ENCODE data around the gene PNCK.
"Not testable (repeated sequence)": the region's sequence is repeated elsewhere in the genome, so short reads cannot be mapped to it uniquely, and the experiment has no call there.

- TF ChIP-seq, protein P1, sequence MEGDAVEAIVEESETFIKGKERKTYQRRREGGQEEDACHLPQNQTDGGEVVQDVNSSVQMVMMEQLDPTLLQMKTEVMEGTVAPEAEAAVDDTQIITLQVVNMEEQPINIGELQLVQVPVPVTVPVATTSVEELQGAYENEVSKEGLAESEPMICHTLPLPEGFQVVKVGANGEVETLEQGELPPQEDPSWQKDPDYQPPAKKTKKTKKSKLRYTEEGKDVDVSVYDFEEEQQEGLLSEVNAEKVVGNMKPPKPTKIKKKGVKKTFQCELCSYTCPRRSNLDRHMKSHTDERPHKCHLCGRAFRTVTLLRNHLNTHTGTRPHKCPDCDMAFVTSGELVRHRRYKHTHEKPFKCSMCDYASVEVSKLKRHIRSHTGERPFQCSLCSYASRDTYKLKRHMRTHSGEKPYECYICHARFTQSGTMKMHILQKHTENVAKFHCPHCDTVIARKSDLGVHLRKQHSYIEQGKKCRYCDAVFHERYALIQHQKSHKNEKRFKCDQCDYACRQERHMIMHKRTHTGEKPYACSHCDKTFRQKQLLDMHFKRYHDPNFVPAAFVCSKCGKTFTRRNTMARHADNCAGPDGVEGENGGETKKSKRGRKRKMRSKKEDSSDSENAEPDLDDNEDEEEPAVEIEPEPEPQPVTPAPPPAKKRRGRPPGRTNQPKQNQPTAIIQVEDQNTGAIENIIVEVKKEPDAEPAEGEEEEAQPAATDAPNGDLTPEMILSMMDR (conservative IDR thresholded peaks at IDR 0.05 in 1 of 2, IDR thresholded peaks at IDR 0.05 in 1 of 2; ENCODE audit: low read depth in 1 of 2, low read length in 2 of 2) = not testable (repeated sequence)
- TF ChIP-seq EZH2 (IDR thresholded peaks at IDR 0.05; ENCODE audit: low read length, missing control alignments) = not testable (repeated sequence)
Measured at GRCh38 chrX:153704631-153705402, 31.2 kb upstream of the PNCK start.
